NCI-H69 (cell line): Measurements from ENCODE around the gene TPRN.

Experiments
- DNase-seq: peaks from one replicate; lab custom pipeline; 2025; lab: John Stamatoyannopoulos, UW

TPRN gene

GRCh38 chr9:137143459-137143858 lies 57.1 kb downstream of the TPRN start:
- no peak for DNase-seq

GRCh38 chr9:137141976-137142936 lies 58.3 kb downstream of the TPRN start:
- DNase-seq = no peak
